ENCODE measurements around the gene LCE7A.

GRCh38 chr1:152902636-152903035 lies 42.8 kb downstream of the LCE7A start:
- TF ChIP-seq BCL11A (IDR thresholded peaks at IDR 0.05; ENCODE audit: low read depth, low read length) (no peak), SIN3A (IDR thresholded peaks at IDR 0.05; ENCODE audit: low read depth, low read length) (no peak), RUNX3 (IDR thresholded peaks at IDR 0.05; ENCODE audit: low read length) (no peak), CBX3 (IDR thresholded peaks at IDR 0.05; ENCODE audit: borderline replicate concordance, low read depth) (no peak), NRF1 (conservative IDR thresholded peaks at IDR 0.05; ENCODE audit: low read depth, low read length) (no peak), CTCF (IDR thresholded peaks at IDR 0.05 in 2 of 3, conservative IDR thresholded peaks at IDR 0.05 in 1 of 3; ENCODE audit: control insufficient read depth in 2 of 3, extremely low read depth in 1 of 3, insufficient read depth in 1 of 3, low read depth in 3 of 3, low read length in 3 of 3) (no peak)
